HFFc6 (cell line): ENCODE measurements around the gene MOCOS. TPM values are rescaled to one million over a fixed set of nuclear protein-coding genes. Genes with fewer than 3 reads are reported as not detected.

Experiments
- DNase-seq: peaks from one replicate; pipeline ENCODE4 v3.0.0-alpha.2; 2018
- H3K27ac Mint-ChIP-seq: 2 replicates; pipeline ENCODE4 v1.8.0; 2020; ENCODE audit warnings: mild to moderate bottlenecking, mixed read lengths
- H3K27me3 Mint-ChIP-seq: 2 replicates; pipeline ENCODE4 v1.8.0; 2021; ENCODE audit warnings: mild to moderate bottlenecking, moderate library complexity, mixed read lengths; ENCODE audit not compliant: insufficient read depth
- H3K36me3 Mint-ChIP-seq: 2 replicates; pipeline ENCODE4 v1.8.0; 2021; ENCODE audit warnings: low read depth, mixed read lengths
- H3K4me1 Mint-ChIP-seq: 2 replicates; pipeline ENCODE4 v1.8.0; 2020; ENCODE audit warnings: low read depth, mixed read lengths
- H3K4me3 Mint-ChIP-seq: 2 replicates; pipeline ENCODE4 v1.8.0; 2020; ENCODE audit warnings: mild to moderate bottlenecking, moderate library complexity, mixed read lengths
- H3K9me3 Mint-ChIP-seq: 2 replicates; pipeline ENCODE4 v1.8.0; 2020; ENCODE audit warnings: mild to moderate bottlenecking, mixed read lengths
- CTCF ChIP-seq: fragments of 200-600 bp; sonication (generic); IDR thresholded peaks from 2 replicates; pipeline ENCODE4 v1.5.0; 2021; ENCODE audit warnings: antibody characterized with exemption, mild to moderate bottlenecking
- total RNA-seq, 6 experiments: library from RNA; stranded (reverse); fragmentation: NEBNext Ultra II Directional; extraction: Animal tissue kit (Norgen Biotek cat#: 25700); gene quantifications; 2 replicates in 1 of 6; 3 replicates in 5 of 6; pipeline ENCODE4 v1.2.3, GENCODE V29; 2021

The MOCOS gene
- total RNA-seq, 6 experiments from 2014 or later: 1.7 to 3.0 (median 2.5) TPM

- H3K36me3 Mint-ChIP-seq: no peaks in the 10 kb centered on the region
- H3K4me1 Mint-ChIP-seq: peaks cover 91% of the 10 kb centered on the region
- no peak overlapping the region for H3K27ac Mint-ChIP-seq
- no peak for TF ChIP-seq CTCF
- no peaks in the 10 kb centered on the region; the same call in none of the 2 replicates for H3K27me3 Mint-ChIP-seq
- H3K9me3 Mint-ChIP-seq: no peaks in the 10 kb centered on the region
- no peak for DNase-seq
- no peak overlapping the region for H3K4me3 Mint-ChIP-seq
Measured at GRCh38 chr18:36304723-36305122, 117.4 kb downstream of the MOCOS start.

GRCh38 chr18:36305375-36305774 lies 118.1 kb downstream of the MOCOS start:
- no peaks in the 10 kb centered on the region; the same call in none of the 2 replicates for H3K27me3 Mint-ChIP-seq
- no peak overlapping the region for H3K27ac Mint-ChIP-seq
- H3K4me1 Mint-ChIP-seq: peaks cover 91% of the 10 kb centered on the region
- H3K36me3 Mint-ChIP-seq: no peaks in the 10 kb centered on the region
- H3K9me3 Mint-ChIP-seq: no peaks in the 10 kb centered on the region
- no peak for DNase-seq
- no peak for TF ChIP-seq CTCF
- no peak overlapping the region for H3K4me3 Mint-ChIP-seq

GRCh38 chr18:36307513-36307912 lies 120.2 kb downstream of the MOCOS start:
- DNase-seq: no peak
- peaks cover 5% of the 10 kb centered on the region; the same call in 1 of the 2 replicates for H3K36me3 Mint-ChIP-seq
- no peak for TF ChIP-seq CTCF
- no peaks in the 10 kb centered on the region for H3K9me3 Mint-ChIP-seq
- no peak overlapping the region for H3K4me3 Mint-ChIP-seq
- no peaks in the 10 kb centered on the region; the same call in none of the 2 replicates for H3K27me3 Mint-ChIP-seq
- H3K27ac Mint-ChIP-seq: no peak overlapping the region
- H3K4me1 Mint-ChIP-seq: peaks cover 94% of the 10 kb centered on the region

GRCh38 chr18:36308711-36309435 lies 121.6 kb downstream of the MOCOS start:
- peaks cover 10% of the 10 kb centered on the region; the same call in 1 of the 2 replicates for H3K36me3 Mint-ChIP-seq
- DNase-seq: no peak
- TF ChIP-seq CTCF: no peak
- H3K27me3 Mint-ChIP-seq: no peaks in the 10 kb centered on the region; the same call in none of the 2 replicates
- H3K9me3 Mint-ChIP-seq: no peaks in the 10 kb centered on the region
- H3K27ac Mint-ChIP-seq: peak overlapping the region; percentile 92
- H3K4me1 Mint-ChIP-seq: peaks cover 94% of the 10 kb centered on the region
- H3K4me3 Mint-ChIP-seq: peak overlapping the region; percentile 79

GRCh38 chr18:36309436-36310391 lies 122.4 kb downstream of the MOCOS start:
- no peaks in the 10 kb centered on the region; the same call in none of the 2 replicates for H3K27me3 Mint-ChIP-seq
- peaks cover 98% of the 10 kb centered on the region for H3K4me1 Mint-ChIP-seq
- H3K9me3 Mint-ChIP-seq: no peaks in the 10 kb centered on the region
- peak overlapping the region; percentile 92 for H3K27ac Mint-ChIP-seq
- peak overlapping the region; percentile 79 for H3K4me3 Mint-ChIP-seq
- DNase-seq: peak; percentile 100
- peaks cover 10% of the 10 kb centered on the region; the same call in 1 of the 2 replicates for H3K36me3 Mint-ChIP-seq
- TF ChIP-seq CTCF: no peak
